ENCODE measurements around the gene IMP3.
"Not testable (repeated sequence)": the region's sequence is repeated elsewhere in the genome, so short reads cannot be mapped to it uniquely, and the experiment has no call there.

IMP3 gene, protein sequence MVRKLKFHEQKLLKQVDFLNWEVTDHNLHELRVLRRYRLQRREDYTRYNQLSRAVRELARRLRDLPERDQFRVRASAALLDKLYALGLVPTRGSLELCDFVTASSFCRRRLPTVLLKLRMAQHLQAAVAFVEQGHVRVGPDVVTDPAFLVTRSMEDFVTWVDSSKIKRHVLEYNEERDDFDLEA

DNA sequence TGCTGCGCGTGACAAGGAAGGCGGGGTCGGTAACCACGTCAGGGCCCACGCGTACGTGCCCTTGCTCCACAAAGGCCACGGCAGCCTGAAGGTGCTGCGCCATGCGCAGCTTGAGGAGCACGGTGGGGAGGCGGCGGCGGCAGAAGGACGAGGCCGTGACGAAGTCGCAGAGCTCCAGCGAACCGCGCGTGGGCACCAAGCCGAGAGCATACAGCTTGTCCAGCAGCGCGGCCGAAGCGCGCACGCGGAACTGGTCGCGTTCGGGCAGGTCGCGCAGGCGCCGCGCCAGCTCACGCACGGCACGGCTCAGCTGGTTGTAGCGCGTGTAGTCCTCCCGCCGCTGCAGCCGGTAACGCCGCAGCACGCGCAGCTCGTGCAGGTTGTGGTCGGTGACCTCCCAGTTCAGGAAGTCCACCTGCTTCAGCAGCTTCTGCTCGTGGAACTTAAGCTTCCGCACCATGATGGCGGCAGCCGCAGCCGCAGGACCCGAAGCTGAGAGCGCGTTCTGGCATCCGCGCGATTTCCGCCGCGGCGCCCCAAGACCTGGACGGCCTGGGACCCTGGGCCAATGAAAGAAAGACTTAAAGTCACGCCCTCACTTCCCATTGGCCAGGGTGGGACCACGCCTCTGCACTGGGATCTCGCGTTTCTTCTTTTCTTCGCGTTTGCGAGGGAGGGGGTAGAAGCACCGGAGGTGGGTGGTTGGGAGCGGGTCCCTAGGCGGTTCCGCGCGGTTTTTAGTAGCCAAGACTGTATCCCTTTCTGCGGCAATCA is at the start of gene IMP3:
TSS of gene IMP3 (minus strand) at position 516 of the 774 bp plus-strand sequence. CDS start at position 460, 56 bp downstream.
- peak; percentile 88 for DNase-seq

- not testable (repeated sequence) for DNase-seq
These were observed 49.4 kb upstream of the IMP3 start for GRCh38 chr15:75689429-75689828.

GRCh38 chr15:75688831-75689230 is 48.8 kb upstream of the IMP3 start:
- DNase-seq = no peak

GRCh38 chr15:75688278-75688557 is 48.2 kb upstream of the IMP3 start:
- no peak for DNase-seq

GRCh38 chr15:75687486-75688277 is 47.7 kb upstream of the IMP3 start:
- DNase-seq = no peak

GRCh38 chr15:75686212-75686642 is 46.2 kb upstream of the IMP3 start:
- DNase-seq = not testable (repeated sequence)

DNA sequence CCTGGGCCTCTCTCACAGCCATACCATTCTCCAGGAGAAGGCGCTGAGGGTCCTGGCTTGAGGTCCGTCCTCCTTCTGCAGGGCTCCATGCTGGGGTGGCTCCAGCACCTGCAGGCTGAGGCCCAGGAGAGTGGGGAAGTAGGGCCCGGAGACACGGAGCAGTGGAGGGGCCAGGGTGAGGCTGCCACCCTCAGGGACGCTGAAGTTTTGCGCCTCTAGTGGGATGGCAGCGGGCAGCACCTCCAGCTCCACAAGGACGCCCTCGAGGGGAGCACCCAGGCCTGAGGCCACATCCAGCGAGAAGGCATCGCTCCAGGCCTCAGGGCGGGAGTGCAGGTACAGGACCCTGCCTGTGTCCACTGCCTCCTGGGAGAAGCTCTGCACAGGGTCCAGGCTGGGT is 45.2 kb upstream of the IMP3 start:
- no peak for DNase-seq

DNA sequence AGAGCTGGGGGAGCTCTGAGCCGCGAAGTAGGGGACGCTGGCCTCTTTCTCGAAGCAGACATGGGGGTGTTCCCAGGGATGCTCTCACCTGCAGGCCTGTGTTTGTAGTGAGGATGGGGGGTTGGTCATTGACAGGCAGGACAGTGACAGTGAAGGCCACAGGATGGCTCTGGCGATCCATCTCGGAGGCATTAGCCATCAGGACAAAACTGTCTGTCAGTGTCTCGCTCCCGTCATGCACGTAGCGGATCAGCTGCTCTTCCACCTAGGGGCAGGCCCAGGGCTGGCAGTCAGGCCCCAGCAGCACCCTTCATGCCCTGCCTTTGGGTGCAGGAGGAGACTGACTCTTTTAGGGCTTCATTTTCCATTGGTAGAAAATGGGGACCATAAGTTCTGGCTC is 44.6 kb upstream of the IMP3 start:
- no peak for DNase-seq

- peak; percentile 24 for DNase-seq
These were observed 43.8 kb upstream of the IMP3 start for GRCh38 chr15:75683646-75684312.

DNA sequence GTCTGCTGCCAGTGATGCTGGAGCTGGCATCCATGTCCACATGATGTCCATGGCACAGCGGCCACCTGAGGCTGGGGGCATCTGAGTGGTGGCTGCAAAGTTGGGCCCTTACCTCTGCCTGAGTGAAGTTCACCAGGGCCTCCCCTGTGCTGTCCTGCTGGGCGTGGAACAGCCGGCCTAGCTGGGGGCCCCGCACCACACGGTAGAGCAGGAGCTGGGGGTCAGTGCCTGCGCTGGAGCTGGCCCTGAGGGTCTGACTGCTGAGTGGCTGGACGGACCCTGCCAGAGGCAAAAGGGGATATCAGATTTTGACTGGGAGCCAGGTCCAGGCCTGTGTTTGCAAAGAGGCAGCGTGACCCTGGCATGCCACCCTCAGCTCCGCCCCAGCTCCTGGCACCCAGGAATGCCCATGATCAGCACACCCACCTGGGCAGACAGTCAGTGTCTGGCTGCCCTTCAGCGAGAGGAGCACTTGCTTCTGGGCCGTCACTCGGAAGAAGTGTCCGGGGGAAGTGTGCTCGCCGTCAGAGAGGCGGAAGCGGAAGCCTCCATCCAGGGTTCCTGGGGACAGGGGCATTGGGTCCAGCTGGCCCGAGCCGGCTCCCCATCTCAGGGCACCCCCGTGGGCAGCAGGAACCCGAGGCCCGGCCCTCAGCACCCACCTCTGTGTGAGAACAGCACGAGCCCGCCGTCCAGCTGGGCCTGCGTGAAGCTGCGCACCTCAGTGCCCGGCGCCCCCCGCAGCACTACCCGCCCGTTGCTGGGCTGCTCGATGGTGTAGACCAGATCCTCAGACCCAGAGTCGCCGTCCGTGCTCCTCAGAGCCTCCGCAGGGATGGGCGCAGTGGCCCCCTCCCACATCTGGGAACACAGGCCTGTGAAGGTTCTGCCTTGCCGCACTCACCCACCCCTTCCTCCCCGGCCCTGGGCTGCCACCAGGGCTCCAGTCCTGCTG is 42.4 kb upstream of the IMP3 start:
- DNase-seq = no peak

GRCh38 chr15:75680007-75680789 is 40.2 kb upstream of the IMP3 start:
- no peak for DNase-seq

GRCh38 chr15:75678324-75678690 is 38.3 kb upstream of the IMP3 start:
- DNase-seq = not testable (repeated sequence)

DNA sequence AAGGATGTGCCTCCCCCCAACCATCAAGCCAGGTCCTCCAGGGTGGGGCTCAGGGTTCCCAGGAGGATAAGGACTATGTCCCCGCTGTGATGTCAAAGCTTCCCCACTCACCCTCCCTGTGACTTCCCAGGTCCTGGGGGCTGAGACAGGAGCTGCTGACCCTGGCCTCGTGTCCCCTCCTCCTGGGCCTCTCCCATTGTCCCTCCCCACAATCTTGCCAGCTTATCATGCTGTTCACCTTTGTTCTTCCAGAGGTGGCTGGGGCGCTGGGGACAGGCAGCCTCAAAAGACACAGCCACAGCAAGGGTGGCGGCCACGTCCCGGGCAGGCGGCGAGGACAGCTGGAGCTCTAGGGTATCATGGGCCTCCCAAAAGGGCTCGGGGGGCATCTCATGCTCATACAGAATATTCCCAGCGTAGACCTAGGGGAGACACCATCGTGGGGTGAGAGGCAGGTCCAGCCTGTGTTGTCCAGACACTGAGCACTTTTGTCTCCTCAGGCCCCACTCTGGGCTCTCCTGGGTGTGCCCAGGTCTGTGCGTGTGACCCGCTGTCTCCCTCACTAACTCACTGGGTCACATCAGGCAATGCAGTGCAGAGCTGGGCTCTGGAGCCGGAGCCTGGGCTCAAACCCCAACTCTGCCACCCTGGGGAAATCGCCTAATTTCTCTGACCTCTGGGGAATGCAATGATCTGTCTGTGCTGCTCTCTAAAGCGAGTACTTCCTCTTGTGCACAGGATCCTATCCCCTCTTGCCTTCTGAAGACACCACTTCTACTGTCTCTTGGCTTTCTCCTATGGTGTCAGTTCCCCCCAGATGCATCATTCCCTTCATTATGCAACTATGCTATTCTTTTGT is 37.7 kb upstream of the IMP3 start:
- DNase-seq = no peak

DNA sequence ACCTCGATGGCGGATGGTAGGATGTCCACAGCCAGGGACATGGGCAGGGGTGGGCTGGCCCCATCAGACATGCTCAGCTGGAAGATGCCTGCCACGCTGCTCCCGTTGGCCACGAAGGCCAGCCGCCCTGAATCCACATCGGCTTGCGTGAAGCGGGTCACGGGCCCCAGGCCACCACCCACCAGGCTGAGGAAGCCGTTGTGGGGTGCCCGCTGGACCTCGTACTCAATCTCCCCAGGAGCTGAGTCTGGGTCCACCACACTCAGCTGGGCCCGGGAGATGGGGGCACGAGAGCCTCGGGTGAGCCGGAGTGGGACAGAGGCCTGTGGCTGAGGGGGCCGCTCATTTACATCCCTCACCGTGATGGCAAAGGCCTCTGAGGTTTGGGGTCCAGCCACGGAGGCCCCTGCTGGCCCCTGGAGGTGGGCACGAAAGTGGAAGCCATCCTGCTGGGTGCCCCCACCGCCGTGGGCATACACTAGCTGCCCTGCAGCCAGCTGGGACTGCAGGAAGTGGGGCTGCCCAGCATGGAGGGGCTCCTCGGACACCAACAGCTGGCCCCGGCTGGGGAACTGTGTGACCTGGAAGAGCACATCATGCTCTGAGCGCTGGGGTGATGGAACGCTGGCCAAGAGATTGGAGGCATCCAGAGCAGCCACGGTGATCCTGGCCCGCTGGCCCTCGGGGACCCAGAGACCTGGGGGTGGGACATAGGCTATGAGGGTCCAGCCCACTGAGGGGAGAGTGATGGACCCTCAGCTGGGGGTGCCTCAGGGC is 36.9 kb upstream of the IMP3 start:
- no peak for DNase-seq

DNA sequence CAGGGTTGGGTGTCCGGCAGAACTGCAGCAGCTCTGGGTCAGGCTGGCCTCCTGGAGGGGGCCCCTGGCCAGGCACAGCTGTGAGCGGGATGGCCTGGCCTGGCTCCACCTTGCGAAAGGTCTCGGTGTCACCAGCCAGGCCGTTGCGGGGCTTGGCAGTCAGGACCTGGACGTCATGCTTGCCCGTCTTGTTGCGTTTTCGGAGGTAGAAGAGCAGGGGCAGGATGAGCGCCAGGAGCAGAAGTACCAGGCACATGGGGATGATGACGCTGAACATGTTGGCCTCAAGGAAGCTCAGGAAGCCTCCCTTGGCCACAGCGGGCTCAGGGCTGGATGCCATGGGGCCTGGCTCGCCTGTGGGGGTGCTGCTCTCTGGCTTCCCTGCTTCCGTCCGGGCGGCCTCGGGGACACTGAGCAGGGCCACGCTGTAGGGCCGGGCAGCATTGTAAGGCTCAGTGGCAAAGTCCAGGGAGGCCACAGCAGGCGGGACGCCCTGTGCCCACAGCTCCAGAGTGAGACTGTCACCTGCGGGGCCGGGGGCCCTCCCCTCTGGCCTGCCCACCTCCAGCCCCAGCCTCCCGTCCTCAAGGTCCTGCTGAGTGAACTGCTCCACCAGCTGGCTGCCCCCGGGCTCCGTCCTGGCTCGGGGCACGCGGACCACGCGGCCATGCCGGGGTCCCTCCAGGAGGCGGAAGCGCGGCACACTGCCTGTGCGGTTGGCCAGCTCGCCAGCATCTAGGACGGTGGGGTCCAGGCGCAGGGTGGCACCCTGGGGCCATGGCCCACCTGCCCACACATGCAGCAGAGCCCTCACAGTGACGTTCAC is 35.8 kb upstream of the IMP3 start:
- no peak for DNase-seq

DNA sequence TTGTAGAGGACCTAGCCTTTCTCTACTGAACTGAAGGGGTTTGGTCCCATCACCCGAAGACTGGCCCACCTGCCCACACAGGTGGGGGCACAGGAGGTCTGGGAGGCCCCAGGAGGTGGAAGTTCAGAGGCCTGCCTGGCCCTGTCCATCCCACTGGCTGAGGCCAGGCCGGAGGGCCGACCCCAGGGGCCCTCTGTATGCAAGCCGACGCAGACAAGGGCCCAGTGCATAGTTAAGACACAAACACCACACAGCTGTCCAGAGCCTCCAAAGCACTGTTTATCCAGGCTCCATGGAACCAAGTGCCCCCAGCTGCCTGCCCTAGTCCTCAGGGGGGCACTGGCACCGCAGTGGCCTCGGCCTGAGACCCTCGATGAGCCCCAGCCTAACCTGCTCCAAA is 34.3 kb upstream of the IMP3 start:
- DNase-seq = no peak

DNA sequence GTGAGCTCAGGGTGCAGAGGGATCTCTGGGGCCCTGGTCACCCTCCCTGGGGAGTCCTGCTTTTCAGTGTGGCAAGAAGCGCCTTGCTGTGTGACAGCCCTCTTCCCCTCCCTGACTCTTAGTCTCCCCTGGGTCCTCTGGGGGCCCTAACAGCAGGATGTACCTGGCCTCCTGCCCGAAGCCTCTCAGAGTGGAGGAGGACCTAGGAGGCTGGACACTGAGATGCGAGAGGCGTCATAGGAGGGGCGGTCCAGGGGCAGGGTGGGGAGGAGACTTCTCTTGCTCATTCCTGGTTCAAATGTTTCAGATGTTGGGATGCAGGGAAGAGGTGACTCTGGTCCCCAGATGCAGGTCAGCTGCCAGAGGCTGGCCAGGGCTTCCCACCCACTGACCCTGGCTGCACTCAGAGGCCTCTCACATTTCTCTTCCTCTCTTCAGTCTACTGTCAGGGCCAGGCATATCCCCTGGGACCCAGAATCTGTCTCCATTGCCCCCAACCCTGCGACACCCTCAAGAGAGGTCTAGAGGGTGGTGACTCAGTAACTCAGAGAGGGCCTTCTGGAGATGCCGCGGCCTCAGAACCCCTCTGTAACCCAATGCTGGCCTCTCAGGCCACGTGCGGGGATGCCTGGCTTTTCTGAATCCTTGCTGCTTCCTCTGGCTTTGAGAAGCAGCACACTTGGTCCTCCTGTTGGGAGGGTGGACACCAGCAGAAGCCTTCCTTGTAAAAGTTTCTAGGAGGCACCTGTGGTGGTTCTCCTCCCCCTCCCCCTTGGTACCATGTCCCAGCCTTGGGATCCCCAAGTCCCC is 33.6 kb upstream of the IMP3 start:
- DNase-seq = no peak
